ENCODE data around the gene OXTR.

Gene OXTR

GRCh38 chr3:8790529-8790928, 21.1 kb upstream of the OXTR start:
- TF ChIP-seq POLR2AphosphoS5 (IDR thresholded peaks at IDR 0.05; ENCODE audit: low read depth, low read length) (no peak), TAF1 (IDR thresholded peaks at IDR 0.05; ENCODE audit: borderline replicate concordance, insufficient read depth, low read length) (no peak), FOXP2 (optimal IDR thresholded peaks at IDR 0.05; ENCODE audit: borderline replicate concordance, extremely low read depth, extremely low read length, insufficient read depth) (no peak), REST (IDR thresholded peaks at IDR 0.05; ENCODE audit: insufficient read depth in 1 of 2, low read depth in 2 of 2, low read length in 2 of 2) (no peak), SIN3A (IDR thresholded peaks at IDR 0.05; ENCODE audit: borderline replicate concordance, insufficient read depth, low read length) (no peak)

GRCh38 chr3:8784676-8785435, 15.4 kb upstream of the OXTR start:
- TF ChIP-seq POLR2AphosphoS5 (IDR thresholded peaks at IDR 0.05; ENCODE audit: low read depth, low read length) (no peak), REST (IDR thresholded peaks at IDR 0.05; ENCODE audit: insufficient read depth in 1 of 2, low read depth in 2 of 2, low read length in 2 of 2) (no peak), FOXP2 (optimal IDR thresholded peaks at IDR 0.05; ENCODE audit: borderline replicate concordance, extremely low read depth, extremely low read length, insufficient read depth) (no peak)

- TF ChIP-seq REST (IDR thresholded peaks at IDR 0.05; ENCODE audit: insufficient read depth in 1 of 2, low read depth in 2 of 2, low read length in 2 of 2) (no peak), TAF1 (IDR thresholded peaks at IDR 0.05; ENCODE audit: borderline replicate concordance, insufficient read depth, low read length) (no peak), FOXP2 (optimal IDR thresholded peaks at IDR 0.05; ENCODE audit: borderline replicate concordance, extremely low read depth, extremely low read length, insufficient read depth) (no peak), POLR2AphosphoS5 (IDR thresholded peaks at IDR 0.05; ENCODE audit: low read depth, low read length) (no peak), SIN3A (IDR thresholded peaks at IDR 0.05; ENCODE audit: borderline replicate concordance, insufficient read depth, low read length) (no peak)
Observed at GRCh38 chr3:8780279-8780678, 10.9 kb upstream of the OXTR start.

DNA sequence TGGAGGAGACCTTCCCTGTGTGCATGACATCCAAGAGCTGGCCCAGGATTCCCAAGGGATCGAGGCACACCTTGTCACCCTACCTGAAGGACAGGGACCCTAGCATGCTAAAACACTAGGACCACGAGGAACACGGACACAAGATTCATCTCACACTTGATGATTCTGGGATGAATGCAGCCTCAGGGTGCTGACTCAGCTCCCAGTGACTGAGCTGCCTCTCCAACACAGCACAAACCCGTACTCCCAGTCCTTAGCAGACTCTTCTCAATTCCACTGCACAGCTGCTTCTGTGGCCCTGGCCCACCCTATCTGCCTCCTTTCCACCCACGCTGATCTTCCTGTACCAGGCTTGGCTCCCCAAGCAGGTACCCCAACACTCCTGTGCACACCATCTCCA, 9.1 kb upstream of the OXTR start:
- no peak for TF ChIP-seq POLR2AphosphoS5 (IDR thresholded peaks at IDR 0.05; ENCODE audit: low read depth, low read length)
- TF ChIP-seq SIN3A (IDR thresholded peaks at IDR 0.05; ENCODE audit: borderline replicate concordance, insufficient read depth, low read length) = no peak
- no peak for TF ChIP-seq FOXP2 (optimal IDR thresholded peaks at IDR 0.05; ENCODE audit: borderline replicate concordance, extremely low read depth, extremely low read length, insufficient read depth)
- TF ChIP-seq REST (IDR thresholded peaks at IDR 0.05; ENCODE audit: insufficient read depth in 1 of 2, low read depth in 2 of 2, low read length in 2 of 2) = no peak

DNA sequence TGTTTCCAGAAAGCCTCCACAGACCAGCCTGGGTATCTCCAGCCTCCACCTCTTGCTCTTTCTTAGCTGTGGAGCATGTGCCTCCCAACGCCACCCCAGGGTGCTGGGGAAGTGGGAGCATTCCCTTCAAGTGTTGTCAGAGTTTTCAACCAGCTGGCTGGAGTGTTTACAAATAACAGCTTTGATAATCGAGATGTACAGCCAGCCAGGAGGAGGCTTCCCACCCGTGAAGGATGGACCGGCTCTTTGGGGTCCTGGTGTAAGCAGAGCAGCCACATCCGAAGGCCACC, 8.5 kb upstream of the OXTR start:
- TF ChIP-seq FOXP2 (optimal IDR thresholded peaks at IDR 0.05; ENCODE audit: borderline replicate concordance, extremely low read depth, extremely low read length, insufficient read depth) = no peak
